ENCODE measurements around the gene TMPRSS4.

The TMPRSS4 gene

GRCh38 chr11:118079491-118079890 is 2.6 kb downstream of the TMPRSS4 start:
- Mint-ChIP-seq H3K4me3 (no peak overlapping the region), H3K27me3 (peaks cover 10 to 34% of the 10 kb centered on the region in 2 donors), H3K27ac (no peak overlapping the region), H3K9me3 (no peaks in the 10 kb centered on the region), H3K36me3 (no peaks in the 10 kb centered on the region), H3K4me1 (peaks cover 9 to 11% of the 10 kb centered on the region in 2 donors)
- DNase-seq (no peak), ATAC-seq (replicated peaks) (no peak)

- Mint-ChIP-seq H3K27me3 (peaks cover 10 to 27% of the 10 kb centered on the region in 2 donors), H3K4me3 (no peak overlapping the region), H3K36me3 (no peaks in the 10 kb centered on the region), H3K4me1 (peaks cover 9 to 11% of the 10 kb centered on the region in 2 donors), H3K27ac (no peak overlapping the region), H3K9me3 (no peaks in the 10 kb centered on the region)
- ATAC-seq (replicated peaks) = no peak
- DNase-seq = no peak
Observed at GRCh38 chr11:118080296-118080695, 3.4 kb downstream of the TMPRSS4 start.

GRCh38 chr11:118081241-118081958 is 4.5 kb downstream of the TMPRSS4 start:
- DNase-seq (no peak), ATAC-seq (replicated peaks) (no peak)
- no peak overlapping the region for H3K4me3 Mint-ChIP-seq
- H3K27ac Mint-ChIP-seq = no peak overlapping the region
- H3K4me1 Mint-ChIP-seq = peaks cover 9 to 10% of the 10 kb centered on the region in 2 donors
- H3K36me3 Mint-ChIP-seq = peaks cover 1 to 2% of the 10 kb centered on the region in 2 donors
- peaks cover 10 to 25% of the 10 kb centered on the region in 2 donors for H3K27me3 Mint-ChIP-seq
- H3K9me3 Mint-ChIP-seq = peaks cover 3% of the 10 kb centered on the region in 2 donors

- Mint-ChIP-seq H3K9me3 (peaks cover 9 to 12% of the 10 kb centered on the region in 2 donors), H3K36me3 (peaks cover 12% of the 10 kb centered on the region in 2 donors), H3K4me3 (no peak overlapping the region), H3K27me3 (peaks cover 4 to 25% of the 10 kb centered on the region in 2 donors), H3K4me1 (peaks cover 6 to 7% of the 10 kb centered on the region in 2 donors), H3K27ac (no peak overlapping the region)
- peak in 1 of 2 donors; percentile 39 for ATAC-seq (replicated peaks)
- DNase-seq = no peak
Observed at GRCh38 chr11:118082880-118083552, 6.1 kb downstream of the TMPRSS4 start.

- ATAC-seq (replicated peaks) (peak; percentile 39 to 60), DNase-seq (no peak)
- Mint-ChIP-seq H3K9me3 (peaks cover 9 to 15% of the 10 kb centered on the region in 2 donors), H3K27ac (no peak overlapping the region), H3K4me3 (no peak overlapping the region), H3K4me1 (peaks cover 16% of the 10 kb centered on the region in 2 donors), H3K27me3 (peaks cover 4 to 19% of the 10 kb centered on the region in 2 donors), H3K36me3 (peaks cover 17 to 18% of the 10 kb centered on the region in 2 donors)
Observed at GRCh38 chr11:118084247-118084646, 7.4 kb downstream of the TMPRSS4 start.

GRCh38 chr11:118084656-118085055 is 7.8 kb downstream of the TMPRSS4 start:
- H3K27me3 Mint-ChIP-seq = peaks cover 4 to 19% of the 10 kb centered on the region in 2 donors
- no peak overlapping the region for H3K27ac Mint-ChIP-seq
- H3K9me3 Mint-ChIP-seq = peaks cover 9 to 17% of the 10 kb centered on the region in 2 donors
- peaks cover 17 to 18% of the 10 kb centered on the region in 2 donors for H3K36me3 Mint-ChIP-seq
- DNase-seq (no peak), ATAC-seq (replicated peaks) (no peak)
- H3K4me3 Mint-ChIP-seq = no peak overlapping the region
- peaks cover 16% of the 10 kb centered on the region in 2 donors for H3K4me1 Mint-ChIP-seq

GRCh38 chr11:118086913-118087768 is 10.3 kb downstream of the TMPRSS4 start, which contains the start of gene SMIM35:
Gene SMIM35 (minus strand): TSS chr11:118086963. CDS start chr11:118086757, 206 bp downstream.
- Mint-ChIP-seq H3K4me1 (peaks cover 16% of the 10 kb centered on the region in 2 donors), H3K36me3 (peaks cover 17 to 18% of the 10 kb centered on the region in 2 donors), H3K4me3 (no peak within 1 kb of the TSS), H3K27ac (no peak within 1 kb of the TSS), H3K9me3 (peaks cover 9 to 17% of the 10 kb centered on the region in 2 donors), H3K27me3 (no peaks in the 10 kb centered on the region)
- ATAC-seq (replicated peaks) (peak in 1 of 2 donors; percentile 45), DNase-seq (no peak)

- Mint-ChIP-seq H3K4me3 (no peak overlapping the region), H3K27me3 (no peaks in the 10 kb centered on the region), H3K27ac (no peak overlapping the region), H3K4me1 (peaks cover 15 to 16% of the 10 kb centered on the region in 2 donors), H3K36me3 (peaks cover 17 to 18% of the 10 kb centered on the region in 2 donors), H3K9me3 (peaks cover 9 to 17% of the 10 kb centered on the region in 2 donors)
- ATAC-seq (replicated peaks) = no peak
- DNase-seq = no peak
Observed at GRCh38 chr11:118087931-118088330, 11.1 kb downstream of the TMPRSS4 start.

GRCh38 chr11:118088531-118088930 is 11.7 kb downstream of the TMPRSS4 start:
- ATAC-seq (replicated peaks) (peak; percentile 27 to 35), DNase-seq (no peak)
- Mint-ChIP-seq H3K36me3 (peaks cover 17 to 18% of the 10 kb centered on the region in 2 donors), H3K27ac (no peak overlapping the region), H3K27me3 (no peaks in the 10 kb centered on the region), H3K4me1 (peaks cover 12 to 16% of the 10 kb centered on the region in 2 donors), H3K4me3 (no peak overlapping the region), H3K9me3 (peaks cover 9 to 17% of the 10 kb centered on the region in 2 donors)

- DNase-seq = no peak
- no peak for ATAC-seq (replicated peaks)
- H3K4me1 Mint-ChIP-seq = peaks cover 9 to 10% of the 10 kb centered on the region in 2 donors
- peaks cover 9 to 17% of the 10 kb centered on the region in 2 donors for H3K9me3 Mint-ChIP-seq
- H3K27me3 Mint-ChIP-seq = no peaks in the 10 kb centered on the region
- no peak overlapping the region for H3K4me3 Mint-ChIP-seq
- peaks cover 17 to 18% of the 10 kb centered on the region in 2 donors for H3K36me3 Mint-ChIP-seq
- H3K27ac Mint-ChIP-seq = no peak overlapping the region
Observed at GRCh38 chr11:118090545-118091162, 13.8 kb downstream of the TMPRSS4 start.

- peaks cover 4 to 13% of the 10 kb centered on the region in 2 donors for H3K9me3 Mint-ChIP-seq
- H3K4me3 Mint-ChIP-seq = no peak overlapping the region
- no peak for ATAC-seq (replicated peaks)
- H3K27me3 Mint-ChIP-seq = peaks cover 0 to 4% of the 10 kb centered on the region in 2 donors
- no peak overlapping the region for H3K27ac Mint-ChIP-seq
- H3K4me1 Mint-ChIP-seq = peaks cover 9 to 10% of the 10 kb centered on the region in 2 donors
- H3K36me3 Mint-ChIP-seq = peaks cover 13% of the 10 kb centered on the region in 2 donors
- DNase-seq = no peak
Observed at GRCh38 chr11:118091690-118092089, 14.8 kb downstream of the TMPRSS4 start.

GRCh38 chr11:118092907-118093571 is 16.2 kb downstream of the TMPRSS4 start:
- ATAC-seq (replicated peaks) = peak; percentile 42 to 47
- Mint-ChIP-seq H3K27me3 (peaks cover 0 to 11% of the 10 kb centered on the region in 2 donors), H3K4me3 (no peak overlapping the region), H3K27ac (no peak overlapping the region), H3K9me3 (peaks cover 0 to 5% of the 10 kb centered on the region in 2 donors), H3K36me3 (peaks cover 5 to 6% of the 10 kb centered on the region in 2 donors), H3K4me1 (peaks cover 9 to 10% of the 10 kb centered on the region in 2 donors)
- DNase-seq = no peak

- Mint-ChIP-seq H3K4me1 (no peaks in the 10 kb centered on the region), H3K4me3 (no peak overlapping the region), H3K27ac (no peak overlapping the region)
Observed at GRCh38 chr11:118095493-118095892, 18.6 kb downstream of the TMPRSS4 start.

More at GRCh38 chr11:118095493-118095892, 18.6 kb downstream of the TMPRSS4 start:
- ATAC-seq (replicated peaks) (no peak), DNase-seq (no peak)
- H3K36me3 Mint-ChIP-seq = no peaks in the 10 kb centered on the region
- peaks cover 0 to 14% of the 10 kb centered on the region in 2 donors for H3K27me3 Mint-ChIP-seq
- no peaks in the 10 kb centered on the region for H3K9me3 Mint-ChIP-seq
